Neural progenitor cell (in vitro differentiated cells): ENCODE data around the gene SLC44A1. TPM values are rescaled to one million over a fixed set of nuclear protein-coding genes. Genes with fewer than 3 reads are reported as not detected.

Experiments used
- DNase-seq: peaks from one replicate; pipeline ENCODE4 v3.0.0-alpha.2; 2016; ENCODE audit warnings: low spot score
- H2AFZ ChIP-seq: fragments of 200-600 bp; sonication (generic); replicated peaks from 2 replicates; pipeline ENCODE4 v1.6.1; 2016; ENCODE audit warnings: antibody characterized with exemption
- H3F3A ChIP-seq: fragments of 200-600 bp; sonication (generic); 2 replicates; pipeline ENCODE4 v1.6.1; 2016; ENCODE audit warnings: antibody characterized with exemption, low read depth
- H3K27ac ChIP-seq: fragments of 200-600 bp; sonication (generic); 2 replicates; pipeline ENCODE4 v1.5.1; 2016; ENCODE audit warnings: mild to moderate bottlenecking
- H3K27me3 ChIP-seq: fragments of 200-600 bp; sonication (generic); 2 replicates; pipeline ENCODE4 v1.6.1; 2016; ENCODE audit warnings: mild to moderate bottlenecking, moderate library complexity
- H3K36me3 ChIP-seq: fragments of 200-600 bp; sonication (generic); 2 replicates; pipeline ENCODE4 v1.5.1; 2016
- H3K4me1 ChIP-seq: fragments of 200-600 bp; sonication (generic); 2 replicates; pipeline ENCODE4 v1.6.1; 2016; ENCODE audit warnings: mixed run types
- H3K4me2 ChIP-seq: fragments of 200-600 bp; sonication (generic); 2 replicates; pipeline ENCODE4 v1.6.1; 2016
- H3K4me3 ChIP-seq: fragments of 200-600 bp; sonication (generic); 2 replicates; pipeline ENCODE4 v1.5.1; 2016
- H3K79me2 ChIP-seq: fragments of 200-600 bp; sonication (generic); 2 replicates; pipeline ENCODE4 v1.6.1; 2016; ENCODE audit warnings: low read depth
- H3K9ac ChIP-seq: fragments of 200-600 bp; sonication (generic); 2 replicates; pipeline ENCODE4 v1.6.1; 2016
- H3K9me3 ChIP-seq: fragments of 200-600 bp; sonication (generic); 2 replicates; pipeline ENCODE4 v1.5.1; 2016; ENCODE audit warnings: low read depth
- H4K20me1 ChIP-seq: fragments of 200-600 bp; sonication (generic); 2 replicates; pipeline ENCODE4 v1.6.1; 2016; ENCODE audit warnings: low read depth
- H3K27ac Mint-ChIP-seq: 3 replicates; pipeline ENCODE4 v1.8.0; 2021; ENCODE audit warnings: mixed read lengths
- H3K27me3 Mint-ChIP-seq: 2 replicates; pipeline ENCODE4 v1.8.0; 2022; ENCODE audit warnings: low read depth, mild to moderate bottlenecking, inconsistent platforms, moderate library complexity, mixed read lengths; ENCODE audit not compliant: insufficient read depth
- H3K36me3 Mint-ChIP-seq: 3 replicates; pipeline ENCODE4 v1.8.0; 2021; ENCODE audit warnings: mixed read lengths
- H3K4me1 Mint-ChIP-seq: 3 replicates; pipeline ENCODE4 v1.8.0; 2021; ENCODE audit warnings: mixed read lengths
- H3K4me3 Mint-ChIP-seq: 3 replicates; pipeline ENCODE4 v1.8.0; 2021; ENCODE audit warnings: mild to moderate bottlenecking, moderate library complexity, mixed read lengths
- H3K9me3 Mint-ChIP-seq: 3 replicates; pipeline ENCODE4 v1.8.0; 2020; ENCODE audit warnings: mixed read lengths
- EZH2 ChIP-seq: fragments of 200-600 bp; sonication (generic); IDR thresholded peaks from 2 replicates; pipeline ENCODE4 v1.6.1; 2017; ENCODE audit warnings: antibody characterized with exemption, mild to moderate bottlenecking, moderate library complexity
- EZH2phosphoT487 ChIP-seq: fragments of 200-600 bp; sonication (generic); IDR thresholded peaks from 2 replicates; pipeline ENCODE4 v1.6.1; 2017; ENCODE audit warnings: antibody characterized with exemption
- total RNA-seq: library from RNA; depleted of rRNA; stranded (reverse); fragments of >200 nt; gene quantifications from 2 replicates; pipeline ENCODE4 v1.2.3, GENCODE V29; 2015; ENCODE audit warnings: low replicate concordance
- TF ChIP-seq, protein P1 (sequence below): fragments of 200-600 bp; sonication (generic); IDR thresholded peaks from 2 replicates; pipeline ENCODE4 v1.5.1; 2017; ENCODE audit warnings: antibody characterized with exemption, mild to moderate bottlenecking

The SLC44A1 gene
- total RNA-seq, 1 donor from 2014 or later = 41.4 TPM

DNA sequence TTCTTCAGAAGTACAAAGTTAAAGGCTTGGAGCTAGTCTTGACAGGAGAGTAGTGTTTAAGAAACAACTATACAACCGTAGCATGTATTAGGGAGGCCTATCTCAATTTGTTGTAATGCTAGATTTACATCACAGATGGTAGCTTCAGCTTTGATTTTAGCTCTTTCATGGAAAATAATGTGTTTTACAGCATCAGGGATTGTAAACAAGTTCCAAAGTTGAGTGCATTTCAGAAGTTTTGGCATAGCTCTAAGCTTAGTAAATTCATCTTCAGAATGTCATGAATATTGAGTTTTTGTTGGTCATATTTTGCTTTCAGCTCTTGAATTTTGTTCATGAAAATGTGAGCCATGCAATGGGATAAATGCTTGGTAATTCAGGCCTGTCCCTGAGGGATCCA lies 30.7 kb downstream of the SLC44A1 start:
- no peaks in the 10 kb centered on the region for H3K4me1 Mint-ChIP-seq
- H3K36me3 ChIP-seq = no peaks in the 10 kb centered on the region
- H3K9me3 Mint-ChIP-seq = no peaks in the 10 kb centered on the region
- no peak for DNase-seq
- H3K4me1 ChIP-seq = peaks cover 13% of the 10 kb centered on the region
- H3K4me3 Mint-ChIP-seq = no peak overlapping the region
- peaks cover 13% of the 10 kb centered on the region for H3F3A ChIP-seq
- H3K9ac ChIP-seq = no peak overlapping the region
- H2AFZ ChIP-seq = no peak overlapping the region
- H3K79me2 ChIP-seq = peaks cover 43% of the 10 kb centered on the region
- H3K9me3 ChIP-seq = no peaks in the 10 kb centered on the region
- no peaks in the 10 kb centered on the region for H3K27me3 ChIP-seq
- H3K27me3 Mint-ChIP-seq = no peaks in the 10 kb centered on the region
- H3K36me3 Mint-ChIP-seq = no peaks in the 10 kb centered on the region
- TF ChIP-seq, protein P1, sequence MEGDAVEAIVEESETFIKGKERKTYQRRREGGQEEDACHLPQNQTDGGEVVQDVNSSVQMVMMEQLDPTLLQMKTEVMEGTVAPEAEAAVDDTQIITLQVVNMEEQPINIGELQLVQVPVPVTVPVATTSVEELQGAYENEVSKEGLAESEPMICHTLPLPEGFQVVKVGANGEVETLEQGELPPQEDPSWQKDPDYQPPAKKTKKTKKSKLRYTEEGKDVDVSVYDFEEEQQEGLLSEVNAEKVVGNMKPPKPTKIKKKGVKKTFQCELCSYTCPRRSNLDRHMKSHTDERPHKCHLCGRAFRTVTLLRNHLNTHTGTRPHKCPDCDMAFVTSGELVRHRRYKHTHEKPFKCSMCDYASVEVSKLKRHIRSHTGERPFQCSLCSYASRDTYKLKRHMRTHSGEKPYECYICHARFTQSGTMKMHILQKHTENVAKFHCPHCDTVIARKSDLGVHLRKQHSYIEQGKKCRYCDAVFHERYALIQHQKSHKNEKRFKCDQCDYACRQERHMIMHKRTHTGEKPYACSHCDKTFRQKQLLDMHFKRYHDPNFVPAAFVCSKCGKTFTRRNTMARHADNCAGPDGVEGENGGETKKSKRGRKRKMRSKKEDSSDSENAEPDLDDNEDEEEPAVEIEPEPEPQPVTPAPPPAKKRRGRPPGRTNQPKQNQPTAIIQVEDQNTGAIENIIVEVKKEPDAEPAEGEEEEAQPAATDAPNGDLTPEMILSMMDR = no peak
- TF ChIP-seq EZH2 (no peak), EZH2phosphoT487 (no peak)
- H4K20me1 ChIP-seq = peaks cover 21% of the 10 kb centered on the region
- H3K27ac Mint-ChIP-seq = no peak overlapping the region
- no peak overlapping the region for H3K27ac ChIP-seq
- no peak overlapping the region for H3K4me2 ChIP-seq
- no peak overlapping the region for H3K4me3 ChIP-seq

- peaks cover 43% of the 10 kb centered on the region for H3K79me2 ChIP-seq
- no peak overlapping the region for H2AFZ ChIP-seq
- Mint-ChIP-seq H3K4me3 (no peak overlapping the region), H3K27ac (no peak overlapping the region), H3K27me3 (no peaks in the 10 kb centered on the region), H3K4me1 (no peaks in the 10 kb centered on the region), H3K36me3 (no peaks in the 10 kb centered on the region), H3K9me3 (peaks cover 2% of the 10 kb centered on the region)
- H4K20me1 ChIP-seq = peaks cover 13% of the 10 kb centered on the region
- peaks cover 5% of the 10 kb centered on the region for H3F3A ChIP-seq
- peaks cover 5% of the 10 kb centered on the region for H3K4me1 ChIP-seq
- H3K27me3 ChIP-seq = no peaks in the 10 kb centered on the region
- H3K9ac ChIP-seq = no peak overlapping the region
- H3K4me2 ChIP-seq = no peak overlapping the region
- H3K27ac ChIP-seq = no peak overlapping the region
- H3K36me3 ChIP-seq = no peaks in the 10 kb centered on the region
- no peak overlapping the region for H3K4me3 ChIP-seq
- H3K9me3 ChIP-seq = no peaks in the 10 kb centered on the region
- no peak for DNase-seq
- TF ChIP-seq, protein P1 = no peak
- TF ChIP-seq EZH2 = no peak
- no peak for TF ChIP-seq EZH2phosphoT487
These were observed 31.5 kb downstream of the SLC44A1 start for GRCh38 chr9:105275938-105276337.

DNA sequence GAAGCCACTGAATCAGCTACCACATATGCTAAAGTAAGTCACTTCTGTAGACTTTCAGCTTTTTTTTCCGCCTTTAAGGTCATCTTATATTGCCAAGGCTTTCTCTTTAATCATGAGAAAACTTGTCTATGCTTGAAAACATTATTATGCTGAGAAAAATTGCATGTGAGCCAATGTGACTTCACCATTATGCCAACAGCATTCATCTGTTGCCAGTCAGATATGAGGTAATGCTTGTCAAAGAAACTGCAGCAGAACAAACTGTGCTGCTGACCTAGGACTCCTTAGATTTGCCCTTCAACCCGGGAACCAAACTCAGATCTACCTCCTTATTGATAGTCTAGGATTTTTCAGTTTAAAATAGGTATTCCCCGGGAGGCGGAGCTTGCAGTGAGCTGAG lies 34.3 kb downstream of the SLC44A1 start:
- Histone ChIP-seq H3F3A (no peaks in the 10 kb centered on the region), H2AFZ (no peak overlapping the region), H3K79me2 (peaks cover 36% of the 10 kb centered on the region), H3K27ac (no peak overlapping the region), H3K27me3 (no peaks in the 10 kb centered on the region), H4K20me1 (no peaks in the 10 kb centered on the region), H3K4me3 (no peak overlapping the region), H3K9me3 (no peaks in the 10 kb centered on the region), H3K36me3 (no peaks in the 10 kb centered on the region), H3K4me1 (no peaks in the 10 kb centered on the region), H3K4me2 (no peak overlapping the region), H3K9ac (no peak overlapping the region)
- Mint-ChIP-seq H3K4me1 (no peaks in the 10 kb centered on the region), H3K27ac (no peak overlapping the region), H3K4me3 (no peak overlapping the region), H3K27me3 (no peaks in the 10 kb centered on the region), H3K36me3 (no peaks in the 10 kb centered on the region), H3K9me3 (peaks cover 2% of the 10 kb centered on the region)
- TF ChIP-seq EZH2phosphoT487 (no peak), EZH2 (no peak)
- TF ChIP-seq, protein P1 = no peak
- no peak for DNase-seq
